ENCODE measurements around the gene MFSD2A. TPM values are rescaled to one million over a fixed set of nuclear protein-coding genes. Genes with fewer than 3 reads are reported as not detected.
"Not testable (repeated sequence)": the region's sequence is repeated elsewhere in the genome, so short reads cannot be mapped to it uniquely, and the experiment has no call there.

The MFSD2A gene
- total RNA-seq, 1 experiment from 2014 or later = 1.4 TPM

GRCh38 chr1:39981385-39981784 is 26.4 kb downstream of the MFSD2A start:
- peaks cover 36% of the 10 kb centered on the region for H3K4me1 ChIP-seq (replicated peaks; ENCODE audit: insufficient read depth)
- H2AFZ ChIP-seq = no peak overlapping the region
- H3K9me2 ChIP-seq (ENCODE audit: insufficient read depth) = no peaks in the 10 kb centered on the region
- TF ChIP-seq EZH2 (IDR thresholded peaks at IDR 0.05; ENCODE audit: low read depth) = no peak
- no peak for TF ChIP-seq CTCF (conservative IDR thresholded peaks at IDR 0.05)
- POLR2A ChIA-PET (ENCODE audit: unreplicated experiment) = interaction anchor here (0.7 to 0.8 kb wide), 3 partner anchors 49 to 723 kb away, joined by 3 to 10 read pairs (median 3); partner anchors contain the start of gene CAP1
- H3K9me3 ChIP-seq (ENCODE audit: insufficient read depth, low read depth) = no peaks in the 10 kb centered on the region
- no peaks in the 10 kb centered on the region for H3K79me2 ChIP-seq (ENCODE audit: low read depth)
- no TSS peak for BruUV-seq (replicated peaks)
- no peak overlapping the region for H3K4me3 ChIP-seq
- H3K27me3 ChIP-seq (ENCODE audit: insufficient read depth, low read depth) = no peaks in the 10 kb centered on the region
- peak overlapping the region; percentile 65 for H3K27ac ChIP-seq
- H3K4me2 ChIP-seq = peak overlapping the region; percentile 59
- no peaks in the 10 kb centered on the region for H3K36me3 ChIP-seq (ENCODE audit: low read depth)
- CTCF ChIA-PET = interaction anchor here (0.7 to 1.4 kb wide), 4 partner anchors 33 to 56 kb away, joined by 3 to 7 read pairs (median 5); no protein-coding TSS in a partner anchor
- no peak for DNase-seq
- no peaks in the 10 kb centered on the region for H4K20me1 ChIP-seq (ENCODE audit: insufficient read depth)
- peaks cover 28% of the 10 kb centered on the region for H3F3A ChIP-seq (ENCODE audit: insufficient read depth, low read depth)
- intact Hi-C loops (cut with micrococcal nuclease; ENCODE audit: unreplicated experiment) = no loop called here

- ChIA-PET CTCF (interaction anchor here (0.7 to 1.4 kb wide), 5 partner anchors 32 to 163 kb away, joined by 3 to 7 read pairs (median 3); no protein-coding TSS in a partner anchor), POLR2A (ENCODE audit: unreplicated experiment) (interaction anchor here (0.6 to 1.0 kb wide), 6 partner anchors 9 to 722 kb away, joined by 3 to 13 read pairs (median 6); partner anchors contain the start of gene CAP1)
- no peaks in the 10 kb centered on the region for H3K27me3 ChIP-seq (ENCODE audit: insufficient read depth, low read depth)
- H3K4me3 ChIP-seq = no peak overlapping the region
- peak overlapping the region; percentile 59 for H3K4me2 ChIP-seq
- H3F3A ChIP-seq (ENCODE audit: insufficient read depth, low read depth) = peaks cover 28% of the 10 kb centered on the region
- peak overlapping the region; percentile 65 for H3K27ac ChIP-seq
- H3K9me3 ChIP-seq (ENCODE audit: insufficient read depth, low read depth) = no peaks in the 10 kb centered on the region
- intact Hi-C loops (cut with micrococcal nuclease; ENCODE audit: unreplicated experiment) = no loop called here
- no peaks in the 10 kb centered on the region for H3K36me3 ChIP-seq (ENCODE audit: low read depth)
- peak; percentile 90 to 93 for DNase-seq
- H2AFZ ChIP-seq = no peak overlapping the region; the same call in 1 of the 2 replicates
- H3K79me2 ChIP-seq (ENCODE audit: low read depth) = no peaks in the 10 kb centered on the region
- no TSS peak for BruUV-seq (replicated peaks)
- no peaks in the 10 kb centered on the region for H3K9me2 ChIP-seq (ENCODE audit: insufficient read depth)
- no peaks in the 10 kb centered on the region for H4K20me1 ChIP-seq (ENCODE audit: insufficient read depth)
- peaks cover 36% of the 10 kb centered on the region for H3K4me1 ChIP-seq (replicated peaks; ENCODE audit: insufficient read depth)
- no peak for TF ChIP-seq EZH2 (IDR thresholded peaks at IDR 0.05; ENCODE audit: low read depth)
- TF ChIP-seq CTCF (conservative IDR thresholded peaks at IDR 0.05) = no peak
These were observed 27.0 kb downstream of the MFSD2A start for GRCh38 chr1:39981945-39982344.

GRCh38 chr1:39984480-39984879 is 29.5 kb downstream of the MFSD2A start:
- CTCF ChIA-PET = not testable (repeated sequence)

GRCh38 chr1:39984951-39985350 is 30.0 kb downstream of the MFSD2A start:
- H3K27me3 ChIP-seq (ENCODE audit: insufficient read depth, low read depth) = no peaks in the 10 kb centered on the region
- ChIA-PET CTCF (no interaction called here), POLR2A (ENCODE audit: unreplicated experiment) (no interaction called here)
- no peak overlapping the region for H3K27ac ChIP-seq
- H3K4me2 ChIP-seq = no peak overlapping the region
- intact Hi-C loops (cut with micrococcal nuclease; ENCODE audit: unreplicated experiment) = no loop called here
- H3K9me3 ChIP-seq (ENCODE audit: insufficient read depth, low read depth) = no peaks in the 10 kb centered on the region
- H3F3A ChIP-seq (ENCODE audit: insufficient read depth, low read depth) = peaks cover 49% of the 10 kb centered on the region
- no peaks in the 10 kb centered on the region for H3K79me2 ChIP-seq (ENCODE audit: low read depth)
- no TSS peak for BruUV-seq (replicated peaks)
- H2AFZ ChIP-seq = no peak overlapping the region
- H3K4me1 ChIP-seq (replicated peaks; ENCODE audit: insufficient read depth) = peaks cover 54% of the 10 kb centered on the region
- no peaks in the 10 kb centered on the region for H3K9me2 ChIP-seq (ENCODE audit: insufficient read depth)
- no peak for DNase-seq
- H3K36me3 ChIP-seq (ENCODE audit: low read depth) = no peaks in the 10 kb centered on the region
- H3K4me3 ChIP-seq = no peak overlapping the region
- no peak for TF ChIP-seq CTCF (conservative IDR thresholded peaks at IDR 0.05)
- TF ChIP-seq EZH2 (IDR thresholded peaks at IDR 0.05; ENCODE audit: low read depth) = no peak
- no peaks in the 10 kb centered on the region for H4K20me1 ChIP-seq (ENCODE audit: insufficient read depth)

More at GRCh38 chr1:39984480-39984879, 29.5 kb downstream of the MFSD2A start:
- intact Hi-C loops (cut with micrococcal nuclease; ENCODE audit: unreplicated experiment); H3K27ac ChIP-seq; H3K27me3 ChIP-seq (ENCODE audit: insufficient read depth, low read depth); H3K9me3 ChIP-seq (ENCODE audit: insufficient read depth, low read depth); H3K9me2 ChIP-seq (ENCODE audit: insufficient read depth); POLR2A ChIA-PET (ENCODE audit: unreplicated experiment); H3K36me3 ChIP-seq (ENCODE audit: low read depth); DNase-seq; H3K4me2 ChIP-seq; H3K4me3 ChIP-seq; BruUV-seq (replicated peaks); H4K20me1 ChIP-seq (ENCODE audit: insufficient read depth); H3K79me2 ChIP-seq (ENCODE audit: low read depth); H2AFZ ChIP-seq: not testable (repeated sequence)
- peaks cover 48% of the 10 kb centered on the region for H3F3A ChIP-seq (ENCODE audit: insufficient read depth, low read depth)
- peaks cover 54% of the 10 kb centered on the region for H3K4me1 ChIP-seq (replicated peaks; ENCODE audit: insufficient read depth)
